HG03045 (cell line): ENCODE results near the gene RAD51B.

ENCODE experiments used
- ATAC-seq: cut with Tn5 transposase; IDR thresholded peaks from one replicate; pipeline ENCODE4 v1.9.1; 2021; ENCODE audit warnings: mild to moderate bottlenecking, moderate library complexity; ENCODE audit not compliant: unreplicated experiment

Gene RAD51B

DNA sequence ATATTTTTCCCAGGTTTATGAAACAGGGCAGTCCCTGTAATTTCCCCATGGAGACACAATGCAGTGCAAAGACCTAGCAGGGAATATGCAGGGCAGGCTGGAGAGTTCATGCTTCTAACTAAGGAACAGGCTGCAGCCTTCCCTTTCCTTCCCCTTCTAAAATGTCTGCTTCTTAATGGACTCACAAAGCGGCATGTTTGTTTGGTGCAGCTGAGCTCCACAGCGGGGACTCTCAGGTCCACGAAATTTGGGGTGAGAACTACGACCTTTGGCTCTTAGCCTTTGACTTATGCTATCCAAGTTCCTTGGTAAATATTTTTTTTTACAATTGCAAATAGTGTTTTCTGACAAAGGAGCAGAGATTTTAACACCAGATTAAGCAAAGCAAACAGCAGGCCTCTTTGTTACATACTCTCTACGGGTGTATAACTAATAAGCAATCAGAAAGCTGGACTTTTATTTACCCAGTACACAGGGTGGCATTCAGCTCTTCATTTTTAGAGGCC is 649.7 kb downstream of the RAD51B start:
- no peak for ATAC-seq

DNA sequence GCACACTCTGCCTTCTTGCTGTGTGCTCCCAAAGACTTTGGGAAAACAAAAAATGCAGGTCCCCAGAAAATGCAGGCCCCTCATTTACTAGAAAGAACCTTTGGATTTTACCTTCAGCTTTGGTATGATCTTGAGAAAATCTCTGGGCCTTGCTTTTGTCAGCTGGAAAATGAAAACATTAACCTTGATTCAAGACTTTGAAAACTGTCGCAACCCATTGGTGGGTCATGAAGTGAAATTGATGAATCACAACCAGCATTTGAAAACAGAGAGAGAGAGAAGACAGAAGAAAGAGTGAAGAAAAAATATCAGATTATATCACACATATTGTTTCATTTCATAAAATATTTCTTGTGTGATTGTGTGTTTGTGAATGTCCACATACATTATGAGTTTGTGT is 650.8 kb downstream of the RAD51B start:
- no peak for ATAC-seq

DNA sequence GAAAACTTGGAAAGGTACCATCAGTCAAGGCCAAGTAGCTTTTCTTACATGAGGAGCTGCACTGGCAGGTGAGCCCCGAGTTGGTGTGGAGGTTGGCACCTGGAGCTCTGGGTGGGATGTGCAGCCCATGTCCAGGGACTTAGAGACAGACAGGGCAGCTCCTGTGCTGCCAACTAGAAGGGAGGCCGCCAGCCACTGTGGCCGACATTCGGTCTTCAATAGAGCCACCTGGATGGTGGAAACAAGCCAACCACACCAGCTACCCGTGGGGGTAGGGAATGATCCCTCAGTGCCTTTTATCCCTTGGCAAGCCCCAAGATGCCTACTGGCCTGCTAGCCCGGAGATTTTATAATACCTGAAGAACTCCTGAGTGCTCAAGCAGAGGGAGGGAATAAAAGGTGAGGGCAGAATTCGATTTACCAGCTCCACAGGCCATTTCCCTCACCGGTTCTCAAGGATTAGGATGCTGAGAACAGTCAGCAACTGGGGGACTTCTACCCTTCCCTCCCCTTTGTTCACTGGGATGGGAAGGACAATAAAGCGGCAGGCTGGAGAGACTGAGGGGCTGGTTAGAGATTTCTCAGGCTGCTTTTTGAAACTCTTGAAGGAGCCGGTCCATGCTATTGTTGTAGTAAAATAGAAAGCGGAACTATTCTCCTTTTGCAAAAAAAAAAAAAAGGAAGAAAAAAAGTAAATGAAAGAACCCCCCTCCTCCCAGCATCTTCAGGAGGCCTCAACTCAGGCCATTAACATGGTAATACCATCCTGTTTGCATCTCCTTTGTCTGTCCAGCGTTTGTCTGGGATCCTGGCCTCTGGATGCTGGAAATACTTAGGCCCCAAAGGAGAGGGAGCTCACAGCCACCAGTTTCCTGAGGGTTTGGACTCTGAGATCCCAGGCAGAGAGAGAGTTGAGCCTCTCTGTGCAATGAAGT is 651.7 kb downstream of the RAD51B start:
- no peak for ATAC-seq

DNA sequence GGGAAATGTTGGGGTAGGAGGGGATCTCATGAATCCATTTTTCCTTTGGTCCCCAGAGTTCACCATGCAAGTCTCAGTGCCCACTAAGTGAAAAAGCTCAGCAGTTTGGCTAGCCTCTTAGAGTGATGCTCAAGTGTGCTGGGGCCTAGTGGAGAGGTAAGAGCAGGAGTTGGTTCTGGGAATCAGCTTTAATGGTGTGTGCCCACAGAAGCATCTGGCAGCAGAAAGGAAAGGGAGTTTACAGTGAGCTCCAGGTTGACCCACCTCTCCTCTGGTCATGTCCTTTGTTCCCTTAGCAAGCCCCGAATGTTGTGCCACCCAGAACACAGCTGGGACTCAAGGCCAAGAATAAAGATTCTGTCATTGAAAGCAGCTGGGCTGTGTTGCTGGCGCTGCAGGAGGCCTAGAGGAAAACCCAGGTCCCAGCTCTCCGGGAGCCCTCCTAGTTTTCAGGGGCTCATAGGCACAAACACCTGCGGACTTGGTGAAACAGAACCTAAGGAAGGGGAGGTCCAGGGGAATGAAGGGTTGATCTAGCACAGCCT is 652.5 kb downstream of the RAD51B start:
- ATAC-seq = no peak

DNA sequence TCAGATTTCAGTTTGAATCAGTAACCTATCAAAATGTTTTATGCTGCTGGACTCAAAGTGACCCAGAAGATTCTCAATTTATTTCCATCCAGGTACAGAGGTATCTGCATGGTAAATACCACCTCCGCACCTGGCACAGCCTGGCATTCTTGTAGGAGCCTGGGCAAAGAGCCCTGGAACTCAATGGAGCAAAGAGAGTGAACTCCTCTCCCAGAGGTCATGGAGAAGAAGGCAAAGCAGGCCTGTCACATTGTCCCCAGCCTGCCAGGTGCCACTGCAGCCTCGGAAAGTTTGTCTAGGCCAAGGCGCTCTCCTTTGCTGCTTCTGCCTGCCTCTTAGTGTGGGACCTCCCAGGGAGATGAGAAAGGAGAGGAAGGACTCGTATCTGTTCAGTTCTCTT is 653.5 kb downstream of the RAD51B start:
- ATAC-seq = no peak

DNA sequence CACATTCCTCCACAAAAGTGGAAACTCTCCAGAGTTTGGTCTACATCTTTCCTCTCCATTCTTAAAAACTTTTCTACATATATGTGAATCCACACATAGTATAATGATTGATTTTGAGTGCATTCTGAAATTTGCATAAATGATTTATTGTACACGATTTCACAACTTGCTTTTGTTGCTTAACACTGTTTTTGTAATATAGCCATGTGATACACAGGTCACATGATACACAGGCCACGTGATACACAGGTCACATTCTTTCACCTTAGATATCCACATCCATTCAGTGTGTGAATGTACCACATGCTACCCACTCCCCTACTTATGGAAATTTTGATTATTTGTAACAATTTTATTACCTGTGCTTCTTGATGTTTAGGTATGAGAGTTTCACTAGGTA is 654.2 kb downstream of the RAD51B start:
- ATAC-seq = no peak

DNA sequence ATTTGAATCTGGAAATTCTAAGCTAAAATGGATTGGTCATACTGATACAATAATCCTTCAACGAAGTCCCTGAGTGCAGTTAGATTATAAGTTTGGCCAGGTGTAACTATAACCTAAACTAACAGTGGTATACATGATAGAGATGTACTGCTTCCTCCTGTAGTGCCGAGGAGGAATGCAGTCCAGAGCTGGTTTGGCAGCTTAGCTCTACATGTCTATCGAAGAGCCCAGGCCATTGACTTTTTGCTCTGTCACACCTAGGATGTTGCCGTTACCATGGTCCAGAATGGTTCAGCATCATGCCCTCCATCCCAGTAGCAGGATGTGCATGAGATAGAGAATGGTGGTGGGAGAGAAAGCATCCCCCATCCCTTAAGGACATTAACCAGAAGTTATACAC is 655.2 kb downstream of the RAD51B start:
- no peak for ATAC-seq

DNA sequence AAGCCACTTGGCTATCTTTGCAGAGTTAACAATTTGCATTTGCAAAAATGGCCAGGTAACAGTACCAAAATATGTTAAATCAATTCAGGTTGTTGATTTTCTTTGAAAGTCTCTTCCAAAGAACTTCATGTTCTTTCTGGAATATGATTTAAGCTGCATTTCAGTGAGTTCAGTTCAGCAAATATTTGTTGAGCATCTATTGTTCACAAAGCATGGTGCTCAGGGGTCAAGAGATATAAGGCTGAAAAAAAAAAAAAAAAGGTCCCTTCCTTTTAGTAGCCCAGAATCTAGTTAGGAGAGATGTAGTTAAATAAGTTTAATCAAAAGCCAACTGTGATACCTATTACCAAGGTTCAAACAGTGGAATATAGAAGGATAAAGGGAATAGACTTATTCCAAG is 656.2 kb downstream of the RAD51B start:
- no peak for ATAC-seq

DNA sequence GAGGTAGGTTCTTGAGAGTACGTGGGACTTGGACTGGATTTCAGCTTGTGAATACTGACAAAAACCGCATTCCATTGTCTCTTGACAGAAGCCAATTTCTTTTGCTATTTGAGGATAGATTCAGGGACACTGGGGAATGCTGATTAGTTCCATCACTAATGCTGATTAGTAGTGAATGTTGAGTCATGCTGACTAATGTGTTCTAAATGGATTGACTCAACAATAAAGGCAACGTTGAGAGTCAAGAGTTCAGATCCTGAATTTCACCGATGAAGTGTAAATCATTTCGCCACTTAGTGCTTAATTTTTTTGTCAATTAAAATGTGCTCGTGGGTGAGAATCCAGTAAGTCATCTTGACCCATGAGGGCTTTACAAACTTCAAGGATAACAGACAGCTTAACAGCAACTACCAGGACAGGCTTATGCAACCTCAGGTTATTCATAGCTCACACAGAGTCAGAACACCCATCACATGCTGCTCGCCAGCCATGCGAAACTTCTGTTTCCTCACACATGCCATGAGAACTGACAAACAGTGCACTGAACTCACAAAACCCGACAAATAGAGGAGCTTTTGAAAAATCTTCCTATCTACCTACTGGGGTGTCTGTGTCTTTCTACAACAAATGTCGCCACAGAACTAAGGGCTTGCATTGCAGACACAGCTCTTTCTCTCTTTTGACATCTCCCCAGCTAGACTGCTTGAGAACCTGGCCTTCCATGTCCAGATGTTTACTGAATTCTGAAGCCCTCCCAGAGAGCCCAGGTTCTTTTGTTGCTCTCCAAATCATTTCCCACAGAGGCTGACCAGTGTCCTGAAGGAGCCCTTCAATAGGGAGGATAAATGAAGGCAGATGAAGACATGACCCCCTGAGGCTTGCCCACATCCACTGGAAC is 656.9 kb downstream of the RAD51B start:
- ATAC-seq = peak; percentile 73

DNA sequence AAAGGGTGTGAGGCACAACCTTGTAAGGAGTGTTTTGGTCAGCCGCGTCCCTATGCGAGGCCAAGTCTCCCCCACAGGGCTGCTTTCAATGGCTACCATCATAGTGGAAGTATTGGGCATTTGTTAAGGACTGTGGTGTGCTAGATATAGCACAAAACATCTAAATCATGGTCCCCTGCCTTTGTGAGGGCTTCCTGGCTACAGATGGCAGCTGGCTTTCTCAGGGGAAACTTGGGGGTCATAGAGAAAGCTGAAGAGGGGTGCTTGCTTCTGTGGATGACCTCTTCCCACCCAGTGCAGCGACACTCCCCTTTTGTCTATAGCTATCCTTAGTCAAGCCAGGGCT is 657.5 kb downstream of the RAD51B start:
- no peak for ATAC-seq

DNA sequence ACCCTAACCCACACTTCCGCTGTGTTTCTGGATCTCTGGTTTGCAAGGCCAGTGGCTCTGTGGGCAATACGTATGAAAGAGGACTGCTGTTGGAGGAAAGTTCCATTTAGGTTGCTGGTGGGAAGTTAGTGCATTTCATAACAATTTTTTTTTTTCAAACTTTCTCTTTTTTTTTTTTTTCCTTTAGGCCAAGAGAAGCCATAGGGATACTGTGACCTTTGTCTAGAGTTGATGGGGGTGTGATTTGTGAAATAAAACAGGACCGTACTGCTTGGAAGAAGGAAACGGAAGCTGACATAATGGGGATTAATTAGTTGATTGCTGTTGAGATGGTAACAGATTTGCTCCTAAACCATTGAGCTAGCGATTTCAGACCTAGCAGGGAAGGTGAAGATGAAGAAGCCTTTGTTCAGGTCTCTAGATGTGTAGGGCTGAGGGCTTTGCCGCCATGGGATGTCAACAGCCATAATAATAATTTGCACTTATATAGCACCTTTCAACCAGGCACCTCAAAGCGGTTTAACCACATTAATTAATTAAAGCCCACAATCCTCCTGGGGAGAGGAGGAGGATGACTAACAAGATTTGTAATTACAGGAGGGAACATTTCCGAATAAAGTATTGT is 658.0 kb downstream of the RAD51B start:
- ATAC-seq = no peak

DNA sequence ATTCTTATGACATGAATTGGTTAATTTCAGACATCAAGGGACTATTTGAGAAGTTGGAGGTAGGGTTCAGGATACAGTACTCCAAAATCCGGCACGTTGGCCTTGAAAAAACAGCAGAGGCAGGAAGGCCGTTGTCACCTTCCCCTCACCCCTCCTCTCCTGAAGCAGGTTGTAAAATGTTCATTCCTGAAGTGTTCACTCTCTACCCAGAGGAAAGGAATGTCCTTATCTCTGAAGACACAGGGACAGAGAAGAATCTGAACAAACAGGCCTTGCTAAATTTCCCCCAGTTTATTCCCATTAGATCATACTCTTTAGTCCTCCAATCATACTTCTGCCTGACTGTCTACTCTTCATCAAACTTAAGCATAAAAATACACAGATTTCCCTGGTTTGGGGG is 659.7 kb downstream of the RAD51B start:
- no peak for ATAC-seq

DNA sequence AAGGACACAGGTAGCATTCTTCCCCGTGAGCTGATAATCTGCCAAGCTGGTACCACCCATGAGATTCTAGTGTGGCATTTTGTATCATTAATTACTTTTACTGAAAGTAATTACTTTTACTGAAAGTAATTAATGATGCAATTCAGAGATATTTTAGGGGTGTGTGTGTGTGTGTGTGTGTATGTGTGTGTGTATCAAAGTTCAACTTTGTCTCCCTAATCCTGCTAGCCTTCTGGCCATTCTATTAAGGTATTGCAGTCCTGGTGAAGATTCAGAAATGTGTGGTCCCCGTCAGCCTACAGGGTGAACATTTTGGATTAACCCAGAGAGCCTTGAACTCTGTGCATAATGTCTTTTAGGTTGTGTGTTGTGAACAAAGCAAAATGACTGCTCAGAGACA is 662.4 kb downstream of the RAD51B start:
- no peak for ATAC-seq

DNA sequence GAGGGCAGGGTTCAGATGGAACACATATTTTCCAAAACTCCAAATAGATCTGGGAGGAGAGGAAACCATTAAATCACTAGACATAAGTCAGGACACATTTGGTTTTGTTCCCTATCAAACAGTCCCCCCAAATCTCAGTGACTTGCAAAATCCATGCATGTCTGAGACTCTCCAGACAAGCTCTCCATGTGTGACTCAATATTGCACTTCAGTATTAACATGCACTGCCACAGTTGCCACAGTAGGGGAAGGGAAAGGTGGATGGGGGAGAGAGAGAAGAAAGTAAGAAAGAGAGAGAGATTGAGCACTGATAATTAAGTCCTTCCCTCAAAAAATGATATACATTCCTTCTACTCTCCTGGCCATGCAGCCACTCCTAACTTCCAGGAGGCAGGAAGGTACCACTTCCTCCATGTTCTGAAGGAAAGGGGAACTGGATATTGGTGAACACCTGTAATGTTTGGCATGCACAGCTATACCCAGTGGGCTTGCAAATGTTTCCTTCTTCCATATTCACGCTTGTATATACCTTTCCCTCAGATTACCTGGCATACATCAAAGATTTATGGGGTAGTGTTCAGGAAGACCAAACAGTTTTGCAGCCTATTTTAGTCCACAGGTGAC is 663.3 kb downstream of the RAD51B start:
- ATAC-seq = no peak

DNA sequence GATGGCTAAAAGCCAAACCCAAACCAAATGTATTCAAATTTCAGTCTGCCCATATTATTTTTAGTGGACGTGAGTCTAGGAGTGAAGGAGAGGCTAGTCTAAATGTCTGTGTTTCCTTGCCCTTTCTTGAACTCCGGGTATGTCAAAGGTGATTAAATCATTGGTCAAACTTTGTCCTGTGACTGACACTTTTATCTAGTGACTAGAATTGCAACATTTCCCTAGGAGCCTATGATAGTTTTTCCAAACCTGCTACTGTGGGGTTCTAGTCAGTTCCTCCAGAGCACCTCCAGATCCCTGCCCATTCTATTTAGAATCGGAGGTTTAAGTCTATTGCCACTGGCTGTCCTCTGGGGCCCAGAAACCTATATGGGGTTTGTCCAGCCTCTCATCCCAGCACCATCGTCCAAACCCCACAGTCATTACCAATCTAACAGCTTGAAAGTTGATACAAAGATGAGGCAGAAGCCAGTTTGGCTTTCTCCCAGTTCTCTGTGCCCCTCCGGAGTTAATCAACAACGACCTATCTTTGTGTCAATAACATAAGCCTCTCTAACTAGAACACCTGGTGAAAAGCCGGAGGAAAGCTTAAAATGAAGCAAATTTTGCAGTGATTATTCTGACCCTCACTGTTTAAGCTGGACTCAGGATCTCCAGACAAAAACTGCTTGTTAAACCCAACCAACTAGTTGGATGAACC is 666.6 kb downstream of the RAD51B start:
- no peak for ATAC-seq

DNA sequence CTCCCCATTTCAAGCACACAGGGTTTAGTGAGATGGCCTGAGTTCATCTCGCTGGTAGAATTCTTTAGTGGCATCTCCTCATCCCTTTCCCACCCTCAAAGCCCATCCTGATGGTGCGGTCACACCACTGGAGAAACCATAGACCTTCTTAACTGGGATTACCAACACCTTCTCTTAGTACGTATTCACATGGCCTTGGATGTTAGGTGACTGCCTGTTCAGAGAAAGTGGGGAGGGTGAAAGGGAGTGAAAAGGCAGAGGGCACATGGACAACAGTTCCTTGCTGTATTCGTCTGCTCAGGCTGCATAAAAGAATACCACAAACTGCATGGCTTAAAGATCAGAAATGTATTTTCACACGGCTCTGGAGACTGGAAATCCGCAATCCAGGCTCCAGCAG is 667.2 kb downstream of the RAD51B start:
- no peak for ATAC-seq

DNA sequence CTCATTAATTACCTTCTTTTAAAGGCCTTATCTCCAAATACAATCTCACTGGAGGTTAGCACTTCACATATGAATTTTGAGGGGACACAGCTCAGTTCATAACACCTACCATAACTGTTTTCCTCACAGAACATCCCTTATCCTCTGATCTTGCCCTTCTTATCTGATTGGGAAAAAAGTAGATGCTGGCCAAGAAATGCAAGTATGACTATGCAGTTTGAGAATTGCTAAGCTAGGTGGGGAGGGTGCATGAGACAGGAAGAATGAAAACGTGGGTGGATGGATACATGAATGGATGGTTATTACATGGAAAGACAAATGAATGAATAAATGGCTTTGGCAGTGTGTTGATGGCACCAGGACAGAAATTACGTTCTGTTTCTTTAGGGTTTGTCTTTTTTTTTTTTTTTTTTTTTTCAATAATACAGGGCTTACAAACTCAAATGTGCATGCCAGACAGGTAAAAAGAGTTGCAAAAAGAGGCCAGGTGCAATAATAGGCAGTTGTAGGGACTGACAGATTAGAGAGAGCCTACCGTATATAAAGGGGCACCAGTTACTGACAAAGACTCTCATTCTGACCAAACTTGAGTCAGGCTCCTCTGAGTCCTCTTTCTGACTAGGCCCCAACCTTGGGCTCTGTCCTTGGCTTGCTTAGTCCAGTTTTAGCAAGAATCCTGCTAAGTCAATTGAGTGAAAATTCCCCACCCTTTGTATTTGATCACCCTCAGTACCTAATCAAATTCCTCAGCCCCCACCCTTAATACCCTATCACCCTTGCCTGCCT is 668.4 kb downstream of the RAD51B start:
- no peak for ATAC-seq

DNA sequence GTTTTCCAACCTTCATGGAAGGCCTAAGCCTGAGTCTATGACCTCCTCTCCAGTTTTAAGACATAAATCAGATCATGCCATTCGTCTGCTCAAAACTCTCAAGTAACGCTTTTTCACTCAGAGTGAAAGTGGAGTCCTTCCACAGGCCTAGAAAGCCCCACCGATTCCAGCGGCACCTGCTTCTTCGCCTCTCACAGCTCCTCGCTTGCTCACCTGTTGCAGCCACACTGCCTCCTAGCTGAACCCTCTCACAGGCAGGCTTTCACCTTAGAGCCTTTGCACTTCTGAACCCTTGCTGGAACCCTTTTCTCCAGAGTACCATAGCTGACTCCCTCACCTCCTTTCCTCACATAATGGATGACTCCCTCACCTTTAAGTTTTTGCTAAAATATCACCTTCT is 672.2 kb downstream of the RAD51B start:
- ATAC-seq = no peak
